HL-60 (cell line): ENCODE data around the gene ACOX2.

Experiments used
- DNase-seq, 2 experiments: peaks; one replicate each; pipeline ENCODE4 v3.0.0-alpha.2; 2010 to 2020; ENCODE audit warnings: low read depth in 1 of 2, low spot score in 1 of 2
- H3K27ac ChIP-seq: fragments of 250-450 bp; sonication (Bioruptor Pico); replicated peaks from 2 replicates; pipeline ENCODE4 v1.5.1; 2020; ENCODE audit warnings: mild to moderate bottlenecking, moderate library complexity
- H3K27me3 ChIP-seq: fragments of 250-450 bp; sonication (Bioruptor Pico); 2 replicates; pipeline ENCODE4 v1.5.1; 2021; ENCODE audit warnings: mild to moderate bottlenecking, moderate library complexity; ENCODE audit not compliant: insufficient read depth, poor library complexity, severe bottlenecking
- H3K4me3 ChIP-seq: replicated peaks from 2 replicates; pipeline ENCODE4 v1.5.1; 2011; ENCODE audit warnings: mild to moderate bottlenecking, control low read depth, low read length; ENCODE audit not compliant: insufficient read depth
- CTCF ChIP-seq: IDR thresholded peaks from one replicate; pipeline ENCODE4 v1.5.1; 2011; ENCODE audit warnings: low read length, control low read depth, inconsistent platforms; ENCODE audit not compliant: insufficient read depth
- GABPA ChIP-seq: IDR thresholded peaks from 2 replicates; pipeline ENCODE4 v1.6.1; 2012; ENCODE audit warnings: low read depth
- POLR2AphosphoS5 ChIP-seq: IDR thresholded peaks from 2 replicates; pipeline ENCODE4 v1.6.1; 2012; ENCODE audit warnings: low read depth
- REST ChIP-seq: IDR thresholded peaks from 2 replicates; pipeline ENCODE4 v1.6.1; 2012; ENCODE audit warnings: low read depth; ENCODE audit not compliant: insufficient replicate concordance
- SPI1 ChIP-seq: IDR thresholded peaks from 2 replicates; pipeline ENCODE4 v1.6.1; 2012; ENCODE audit warnings: low read depth, mild to moderate bottlenecking, borderline replicate concordance

Gene ACOX2

GRCh38 chr3:58567251-58567515 lies 30.2 kb upstream of the ACOX2 start:
- H3K4me3 ChIP-seq = no peak overlapping the region
- DNase-seq = no peak
- no peaks in the 10 kb centered on the region for H3K27me3 ChIP-seq
- no peak overlapping the region for H3K27ac ChIP-seq
- no peak for TF ChIP-seq POLR2AphosphoS5
- TF ChIP-seq CTCF = no peak
- no peak for TF ChIP-seq GABPA
- TF ChIP-seq REST = no peak
- TF ChIP-seq SPI1 = no peak

GRCh38 chr3:58566398-58567250 lies 29.6 kb upstream of the ACOX2 start:
- H3K27ac ChIP-seq = no peak overlapping the region
- TF ChIP-seq POLR2AphosphoS5 = no peak
- TF ChIP-seq CTCF = no peak
- H3K27me3 ChIP-seq = no peaks in the 10 kb centered on the region
- no peak overlapping the region for H3K4me3 ChIP-seq
- DNase-seq = no peak

- no peak overlapping the region for H3K4me3 ChIP-seq
- no peaks in the 10 kb centered on the region for H3K27me3 ChIP-seq
- no peak for TF ChIP-seq REST
- TF ChIP-seq SPI1 = no peak
- no peak for TF ChIP-seq POLR2AphosphoS5
- no peak for TF ChIP-seq CTCF
- no peak for TF ChIP-seq GABPA
- no peak for DNase-seq
- H3K27ac ChIP-seq = no peak overlapping the region
Measured at GRCh38 chr3:58565621-58566397, 28.8 kb upstream of the ACOX2 start.
